ENCODE data around the gene DPH2. TPM values are rescaled to one million over a fixed set of nuclear protein-coding genes. Genes with fewer than 3 reads are reported as not detected.
A peak's percentile ranks its signal among the peaks of the same experiment; 100 is the strongest.

The DPH2 gene
- total and polyA plus RNA-seq, 7 experiments from 2014 or later: 21.3 to 40.9 (median 29.4) TPM

GRCh38 chr1:43956234-43956633 lies 13.6 kb upstream of the DPH2 start:
- H3K27ac ChIP-seq (ENCODE audit: low read depth, low read length): no peak overlapping the region
- Mint-ChIP-seq H3K27ac (peak overlapping the region in 1 of 9 donors; percentile 62), H3K9me3 (no peaks in the 10 kb centered on the region), H3K4me3 (no peak overlapping the region), H3K36me3 (peaks cover 0 to 29% (median 12%) of the 10 kb centered on the region in 5 donors), H3K27me3 (no peaks in the 10 kb centered on the region), H3K4me1 (peaks cover 0 to 8% (median 7%) of the 10 kb centered on the region in 7 donors)
- H3K4me3 ChIP-seq (ENCODE audit: low read length): no peak overlapping the region
- no peaks in the 10 kb centered on the region for H3K27me3 ChIP-seq (ENCODE audit: control insufficient read depth in 2 of 2, insufficient read depth in 2 of 2, low read length in 2 of 2)
- DNase-seq: no peak
- intact Hi-C loops (cut with micrococcal nuclease): no loop called here
- H3K36me3 ChIP-seq (ENCODE audit: control insufficient read depth in 2 of 3, insufficient read depth in 3 of 3, low read length in 3 of 3): peaks cover 0 to 43% (median 0%) of the 10 kb centered on the region in 3 experiments
- no peak for ATAC-seq
- ChIA-PET CTCF (no interaction called here), POLR2A (no interaction called here)
- no peaks in the 10 kb centered on the region for H3K9me3 ChIP-seq (ENCODE audit: control insufficient read depth in 2 of 3, low read length in 3 of 3)
- H3K4me1 ChIP-seq (ENCODE audit: control insufficient read depth in 2 of 2, insufficient read depth in 2 of 2, low read length in 2 of 2): no peaks in the 10 kb centered on the region

- H3K9me3 Mint-ChIP-seq: no peaks in the 10 kb centered on the region
- peaks cover 0 to 6% (median 0%) of the 10 kb centered on the region in 7 donors for H3K4me1 Mint-ChIP-seq
- Histone ChIP-seq H3K27me3 (ENCODE audit: control insufficient read depth in 2 of 2, insufficient read depth in 2 of 2, low read length in 2 of 2) (no peaks in the 10 kb centered on the region), H3K4me1 (ENCODE audit: control insufficient read depth in 2 of 2, insufficient read depth in 2 of 2, low read length in 2 of 2) (no peaks in the 10 kb centered on the region), H3K27ac (ENCODE audit: low read depth, low read length) (no peak overlapping the region), H3K9me3 (ENCODE audit: control insufficient read depth in 2 of 3, low read length in 3 of 3) (no peaks in the 10 kb centered on the region), H3K4me3 (ENCODE audit: low read length) (no peak overlapping the region), H3K36me3 (ENCODE audit: control insufficient read depth in 2 of 3, insufficient read depth in 3 of 3, low read length in 3 of 3) (peaks cover 0 to 49% (median 0%) of the 10 kb centered on the region in 3 experiments)
- peaks cover 3 to 29% (median 16%) of the 10 kb centered on the region in 5 donors for H3K36me3 Mint-ChIP-seq
- no peaks in the 10 kb centered on the region for H3K27me3 Mint-ChIP-seq
- ChIA-PET CTCF (interaction anchor here (1.3 kb wide), 1 partner anchor 23 kb away, joined by 5 read pairs; no protein-coding TSS in a partner anchor), POLR2A (no interaction called here)
- ATAC-seq (no peak), DNase-seq (no peak)
- intact Hi-C loops (cut with micrococcal nuclease): no loop called here
- H3K4me3 Mint-ChIP-seq: no peak overlapping the region
- H3K27ac Mint-ChIP-seq: peak overlapping the region in 1 of 9 donors; percentile 70
These were observed 12.3 kb upstream of the DPH2 start for GRCh38 chr1:43957407-43958040.

- peaks cover 4 to 34% (median 19%) of the 10 kb centered on the region in 5 donors for H3K36me3 Mint-ChIP-seq
- no peaks in the 10 kb centered on the region for H3K9me3 ChIP-seq (ENCODE audit: control insufficient read depth in 2 of 3, low read length in 3 of 3)
- intact Hi-C loops (cut with micrococcal nuclease): no loop called here
- no peaks in the 10 kb centered on the region for H3K9me3 Mint-ChIP-seq
- no peak overlapping the region for H3K4me3 ChIP-seq (ENCODE audit: low read length)
- H3K4me3 Mint-ChIP-seq: no peak overlapping the region
- ChIA-PET CTCF (interaction anchor here (1.3 kb wide), 1 partner anchor 24 kb away, joined by 5 read pairs; no protein-coding TSS in a partner anchor), POLR2A (no interaction called here)
- H3K36me3 ChIP-seq (ENCODE audit: control insufficient read depth in 2 of 3, insufficient read depth in 3 of 3, low read length in 3 of 3): peaks cover 0 to 49% (median 0%) of the 10 kb centered on the region in 3 experiments
- H3K4me1 Mint-ChIP-seq: peaks cover 0 to 6% (median 0%) of the 10 kb centered on the region in 7 donors
- DNase-seq (no peak), ATAC-seq (no peak)
- H3K27ac ChIP-seq (ENCODE audit: low read depth, low read length): no peak overlapping the region
- no peaks in the 10 kb centered on the region for H3K4me1 ChIP-seq (ENCODE audit: control insufficient read depth in 2 of 2, insufficient read depth in 2 of 2, low read length in 2 of 2)
- H3K27ac Mint-ChIP-seq: no peak overlapping the region
- no peaks in the 10 kb centered on the region for H3K27me3 Mint-ChIP-seq
- no peaks in the 10 kb centered on the region for H3K27me3 ChIP-seq (ENCODE audit: control insufficient read depth in 2 of 2, insufficient read depth in 2 of 2, low read length in 2 of 2)
These were observed 11.2 kb upstream of the DPH2 start for GRCh38 chr1:43958351-43959255.

- ChIA-PET POLR2A (no interaction called here), CTCF (no interaction called here)
- no peak overlapping the region for H3K4me3 ChIP-seq (ENCODE audit: low read length)
- peaks cover 0 to 54% (median 0%) of the 10 kb centered on the region in 3 experiments for H3K36me3 ChIP-seq (ENCODE audit: control insufficient read depth in 2 of 3, insufficient read depth in 3 of 3, low read length in 3 of 3)
- Mint-ChIP-seq H3K36me3 (peaks cover 4 to 34% (median 19%) of the 10 kb centered on the region in 5 donors), H3K4me1 (no peaks in the 10 kb centered on the region), H3K9me3 (no peaks in the 10 kb centered on the region), H3K4me3 (no peak overlapping the region), H3K27ac (no peak overlapping the region), H3K27me3 (no peaks in the 10 kb centered on the region)
- no peak overlapping the region for H3K27ac ChIP-seq (ENCODE audit: low read depth, low read length)
- ATAC-seq: no peak
- intact Hi-C loops (cut with micrococcal nuclease): no loop called here
- no peaks in the 10 kb centered on the region for H3K27me3 ChIP-seq (ENCODE audit: control insufficient read depth in 2 of 2, insufficient read depth in 2 of 2, low read length in 2 of 2)
- no peaks in the 10 kb centered on the region for H3K4me1 ChIP-seq (ENCODE audit: control insufficient read depth in 2 of 2, insufficient read depth in 2 of 2, low read length in 2 of 2)
- H3K9me3 ChIP-seq (ENCODE audit: control insufficient read depth in 2 of 3, low read length in 3 of 3): no peaks in the 10 kb centered on the region
- no peak for DNase-seq
These were observed 9.0 kb upstream of the DPH2 start for GRCh38 chr1:43960798-43961197.

- POLR2A ChIA-PET: no interaction called here
- Histone ChIP-seq H3K27ac (ENCODE audit: low read depth, low read length) (no peak overlapping the region), H3K9me3 (ENCODE audit: control insufficient read depth in 2 of 3, low read length in 3 of 3) (no peaks in the 10 kb centered on the region), H3K4me1 (ENCODE audit: control insufficient read depth in 2 of 2, insufficient read depth in 2 of 2, low read length in 2 of 2) (no peaks in the 10 kb centered on the region), H3K27me3 (ENCODE audit: control insufficient read depth in 2 of 2, insufficient read depth in 2 of 2, low read length in 2 of 2) (no peaks in the 10 kb centered on the region), H3K36me3 (ENCODE audit: control insufficient read depth in 2 of 3, insufficient read depth in 3 of 3, low read length in 3 of 3) (peaks cover 0 to 48% (median 0%) of the 10 kb centered on the region in 3 experiments), H3K4me3 (ENCODE audit: low read length) (no peak overlapping the region)
- Mint-ChIP-seq H3K4me1 (no peaks in the 10 kb centered on the region), H3K27ac (no peak overlapping the region), H3K27me3 (no peaks in the 10 kb centered on the region), H3K4me3 (no peak overlapping the region), H3K9me3 (no peaks in the 10 kb centered on the region), H3K36me3 (peaks cover 4 to 34% (median 19%) of the 10 kb centered on the region in 5 donors)
- DNase-seq (no peak), ATAC-seq (no peak)
- intact Hi-C loops (cut with micrococcal nuclease): no loop called here
- CTCF ChIA-PET: no interaction called here
These were observed 8.1 kb upstream of the DPH2 start for GRCh38 chr1:43961692-43962091.

- intact Hi-C loops (cut with micrococcal nuclease): no loop called here
- POLR2A ChIA-PET: no interaction called here
- Mint-ChIP-seq H3K27me3 (no peaks in the 10 kb centered on the region), H3K36me3 (peaks cover 4 to 31% (median 15%) of the 10 kb centered on the region in 5 donors), H3K4me3 (no peak overlapping the region), H3K4me1 (no peaks in the 10 kb centered on the region), H3K9me3 (no peaks in the 10 kb centered on the region), H3K27ac (no peak overlapping the region)
- no peak overlapping the region for H3K27ac ChIP-seq (ENCODE audit: low read depth, low read length)
- H3K4me3 ChIP-seq (ENCODE audit: low read length): no peak overlapping the region
- H3K9me3 ChIP-seq (ENCODE audit: control insufficient read depth in 2 of 3, low read length in 3 of 3): no peaks in the 10 kb centered on the region
- CTCF ChIA-PET: no interaction called here
- H3K36me3 ChIP-seq (ENCODE audit: control insufficient read depth in 2 of 3, insufficient read depth in 3 of 3, low read length in 3 of 3): peaks cover 0 to 42% (median 0%) of the 10 kb centered on the region in 3 experiments
- H3K27me3 ChIP-seq (ENCODE audit: control insufficient read depth in 2 of 2, insufficient read depth in 2 of 2, low read length in 2 of 2): no peaks in the 10 kb centered on the region
- no peak for DNase-seq
- no peak for ATAC-seq
- H3K4me1 ChIP-seq (ENCODE audit: control insufficient read depth in 2 of 2, insufficient read depth in 2 of 2, low read length in 2 of 2): no peaks in the 10 kb centered on the region
These were observed 7.5 kb upstream of the DPH2 start for GRCh38 chr1:43962324-43962723.
